Transverse colon (tissue), 4 donors: ENCODE results near the gene DPP7.

Source experiments
- CTCF ChIP-seq, 5 experiments: fragments of 200-600 bp in 3 of 5; fragments of 450-650 bp in 2 of 5; sonication (generic) in 3 of 5; IDR thresholded peaks; 1 replicate in 2 of 5; 2 replicates in 3 of 5; pipeline ENCODE4 v1.5.1; 2016 to 2017; ENCODE audit warnings: antibody characterized with exemption in 5 of 5, inconsistent platforms in 3 of 5, mild to moderate bottlenecking in 2 of 5, moderate library complexity in 1 of 5
- EP300 ChIP-seq: sonication (generic); formaldehyde crosslinking; IDR thresholded peaks from one replicate; pipeline ENCODE4 v1.6.1; 2017; ENCODE audit warnings: antibody characterized with exemption, low read depth
- POLR2A ChIP-seq: fragments of 450-650 bp; IDR thresholded peaks from one replicate; pipeline ENCODE4 v1.6.1; 2016; ENCODE audit warnings: antibody characterized with exemption, mild to moderate bottlenecking, moderate library complexity
- POLR2AphosphoS5 ChIP-seq, 3 donors: sonication (generic); formaldehyde crosslinking; IDR thresholded peaks; one replicate each; pipeline ENCODE4 v1.6.1; 2016; ENCODE audit warnings: antibody characterized with exemption in 3 of 3

- TF ChIP-seq CTCF (IDR thresholded peaks at IDR 0.05) (no peak), POLR2A (no peak), EP300 (no peak), POLR2AphosphoS5 (IDR thresholded peaks at IDR 0.05) (no peak)
These were observed 37.9 kb downstream of the DPP7 start for GRCh38 chr9:137076636-137077009.
